A673 (cell line): ENCODE results near the gene FSTL4.

Source experiments
- CTCF ChIP-seq: fragments of 300-800, 200-600 bp; sonication (generic); conservative IDR thresholded peaks from 2 replicates; pipeline ENCODE4 v1.5.1; 2017; ENCODE audit warnings: low read depth, mild to moderate bottlenecking, antibody characterized with exemption, low read length, moderate library complexity, mixed read lengths
- EZH2 ChIP-seq: fragments of 200-600 bp; sonication (generic); IDR thresholded peaks from 2 replicates; pipeline ENCODE4 v1.6.1; 2017; ENCODE audit warnings: borderline replicate concordance, low read depth, mild to moderate bottlenecking, mixed read lengths, antibody characterized with exemption, low read length; ENCODE audit not compliant: poor library complexity, severe bottlenecking

GRCh38 chr5:133328800-133329199 is 283.5 kb downstream of the FSTL4 start:
- TF ChIP-seq CTCF = no peak
- TF ChIP-seq EZH2 = no peak
